ENCODE measurements around the gene PPP6R3.
A peak's percentile ranks its signal among the peaks of the same experiment; 100 is the strongest.
"Not testable (repeated sequence)": the region's sequence is repeated elsewhere in the genome, so short reads cannot be mapped to it uniquely, and the experiment has no call there.

Gene PPP6R3

DNA sequence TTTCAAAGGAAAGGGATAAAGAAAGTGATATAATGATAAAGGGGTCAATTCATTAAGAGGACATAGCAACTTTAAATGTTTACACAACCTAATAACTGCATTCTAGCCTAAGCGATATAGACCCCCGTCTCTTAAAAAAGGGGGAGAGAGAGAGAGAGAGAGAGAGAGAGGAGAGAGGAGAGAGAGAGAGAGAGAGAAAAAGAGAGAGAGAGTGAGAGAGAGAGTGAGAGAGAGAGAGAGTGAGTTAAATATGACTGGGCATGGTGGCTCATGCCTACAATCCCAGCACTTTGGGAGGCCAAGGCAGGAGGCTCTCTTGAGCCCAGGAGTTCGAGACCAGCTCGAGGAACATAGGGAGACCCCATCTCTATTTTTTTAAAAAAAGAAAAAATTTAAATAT, 133.6 kb downstream of the PPP6R3 start:
- Mint-ChIP-seq H3K4me1 (no peaks in the 10 kb centered on the region), H3K27ac (peak overlapping the region; percentile 52), H3K27me3 (no peaks in the 10 kb centered on the region), H3K4me3 (no peak overlapping the region), H3K36me3 (peaks cover 30% of the 10 kb centered on the region), H3K9me3 (no peaks in the 10 kb centered on the region)

DNA sequence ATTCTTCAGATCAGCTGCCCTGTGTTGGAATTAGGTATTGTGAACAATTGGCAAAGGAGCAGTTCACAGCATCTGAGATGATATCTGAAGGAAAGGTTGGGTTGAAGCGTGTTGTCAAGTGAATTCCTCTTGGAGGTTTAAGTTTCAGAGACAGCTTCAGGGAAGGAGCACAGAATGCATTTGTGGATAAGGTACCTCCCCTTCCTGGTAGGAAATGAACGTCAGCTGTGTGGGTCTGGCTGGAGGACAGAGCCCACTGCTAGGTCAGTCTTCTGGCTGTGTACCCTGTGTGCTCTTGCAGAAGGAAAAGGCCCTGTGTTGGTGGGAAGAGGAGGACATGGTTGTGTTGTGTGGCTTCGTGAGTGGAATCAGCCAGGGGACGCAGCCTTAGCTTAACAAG, 135.7 kb downstream of the PPP6R3 start:
- Mint-ChIP-seq H3K4me3 (no peak overlapping the region), H3K9me3 (no peaks in the 10 kb centered on the region), H3K36me3 (peaks cover 33% of the 10 kb centered on the region), H3K27me3 (no peaks in the 10 kb centered on the region), H3K27ac (peak overlapping the region; percentile 35), H3K4me1 (no peaks in the 10 kb centered on the region)

DNA sequence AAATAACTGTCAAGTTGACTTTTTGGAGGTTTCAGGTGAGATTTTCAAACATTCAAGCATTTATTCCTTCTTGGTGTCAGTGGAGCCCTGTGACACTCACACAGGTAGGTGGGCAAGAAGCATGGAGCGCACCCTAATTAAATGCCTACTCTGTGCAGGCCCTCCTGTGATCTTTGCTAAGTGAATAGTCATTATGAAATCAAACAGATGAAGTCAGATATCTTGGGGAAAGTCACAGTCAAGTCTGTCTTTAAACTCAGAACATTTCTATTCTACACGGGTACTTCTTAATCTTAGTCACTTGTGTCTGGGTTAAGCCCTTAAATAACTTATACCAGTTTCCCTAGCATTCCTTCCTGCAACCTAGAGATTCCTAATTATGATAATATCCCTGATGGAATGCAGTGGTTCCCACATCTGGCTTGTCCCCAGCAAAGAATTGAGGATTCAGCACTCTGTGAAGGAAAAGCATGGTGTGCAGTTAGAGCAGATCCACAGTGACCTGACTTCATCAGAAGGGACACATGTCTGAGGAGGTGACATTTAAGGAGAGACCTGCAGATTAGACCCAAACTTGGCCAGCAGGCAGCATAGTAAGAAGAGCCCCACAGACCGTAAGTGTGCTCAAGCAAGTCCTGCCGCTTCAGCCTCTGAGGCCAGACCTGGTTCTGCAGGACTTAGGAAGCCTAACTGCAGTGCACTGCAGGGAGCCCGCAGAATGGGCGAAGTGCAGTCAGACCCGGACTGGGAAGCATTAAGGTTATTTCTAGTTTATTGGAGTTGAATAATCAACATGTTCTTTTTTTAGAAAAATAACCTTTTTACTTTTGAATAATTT, 138.5 kb downstream of the PPP6R3 start:
- H3K9me3 Mint-ChIP-seq = no peaks in the 10 kb centered on the region
- peaks cover 45% of the 10 kb centered on the region for H3K36me3 Mint-ChIP-seq
- H3K4me3 Mint-ChIP-seq = no peak overlapping the region
- H3K27me3 Mint-ChIP-seq = no peaks in the 10 kb centered on the region
- no peak overlapping the region for H3K27ac Mint-ChIP-seq
- H3K4me1 Mint-ChIP-seq = no peaks in the 10 kb centered on the region

DNA sequence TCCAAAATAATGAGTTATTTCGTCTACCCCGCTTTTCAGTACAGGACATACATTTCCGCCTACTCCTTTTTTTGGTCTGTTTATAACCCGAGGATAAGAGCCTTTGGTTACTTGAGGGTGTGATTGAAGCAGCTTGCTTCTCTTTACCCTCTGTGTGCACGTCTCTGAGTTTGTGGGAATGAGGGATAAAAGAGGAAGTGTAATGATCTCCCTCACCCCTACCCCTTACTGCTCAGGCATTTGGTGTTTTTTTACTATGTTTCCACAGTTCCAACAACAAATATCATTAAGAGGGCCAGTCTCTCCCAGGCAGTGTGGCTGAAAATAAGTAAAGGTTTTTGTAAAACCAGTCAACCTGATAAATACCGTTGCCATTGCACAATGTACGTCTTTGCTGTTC, 140.6 kb downstream of the PPP6R3 start:
- H3K4me1 Mint-ChIP-seq = no peaks in the 10 kb centered on the region
- peaks cover 48% of the 10 kb centered on the region for H3K36me3 Mint-ChIP-seq
- H3K9me3 Mint-ChIP-seq = no peaks in the 10 kb centered on the region
- H3K27ac Mint-ChIP-seq = no peak overlapping the region
- H3K27me3 Mint-ChIP-seq = no peaks in the 10 kb centered on the region
- no peak overlapping the region for H3K4me3 Mint-ChIP-seq

DNA sequence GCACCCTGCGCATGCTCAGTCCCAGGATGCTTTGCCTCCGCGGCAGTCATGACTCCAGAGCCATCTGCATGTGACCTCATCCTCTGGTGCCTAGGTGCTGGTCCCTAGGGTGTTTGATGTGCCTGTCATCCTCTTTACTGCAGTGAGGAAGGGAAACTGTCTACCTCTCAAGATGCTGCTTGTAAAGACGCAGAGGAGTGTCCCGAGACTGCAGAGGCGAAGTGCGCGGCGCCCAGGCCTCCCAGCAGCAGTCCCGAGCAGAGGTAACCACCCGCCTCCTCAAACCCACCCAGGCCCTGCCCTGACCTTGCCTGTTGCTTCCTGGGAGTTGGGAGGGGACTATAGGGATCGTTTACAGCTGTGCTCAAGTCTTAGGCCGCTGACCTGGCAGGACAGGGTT, 149.2 kb downstream of the PPP6R3 start:
- H3K36me3 Mint-ChIP-seq = peaks cover 38% of the 10 kb centered on the region
- no peaks in the 10 kb centered on the region for H3K9me3 Mint-ChIP-seq
- no peaks in the 10 kb centered on the region for H3K4me1 Mint-ChIP-seq
- no peaks in the 10 kb centered on the region for H3K27me3 Mint-ChIP-seq
- H3K4me3 Mint-ChIP-seq = no peak overlapping the region
- peak overlapping the region; percentile 30 for H3K27ac Mint-ChIP-seq

DNA sequence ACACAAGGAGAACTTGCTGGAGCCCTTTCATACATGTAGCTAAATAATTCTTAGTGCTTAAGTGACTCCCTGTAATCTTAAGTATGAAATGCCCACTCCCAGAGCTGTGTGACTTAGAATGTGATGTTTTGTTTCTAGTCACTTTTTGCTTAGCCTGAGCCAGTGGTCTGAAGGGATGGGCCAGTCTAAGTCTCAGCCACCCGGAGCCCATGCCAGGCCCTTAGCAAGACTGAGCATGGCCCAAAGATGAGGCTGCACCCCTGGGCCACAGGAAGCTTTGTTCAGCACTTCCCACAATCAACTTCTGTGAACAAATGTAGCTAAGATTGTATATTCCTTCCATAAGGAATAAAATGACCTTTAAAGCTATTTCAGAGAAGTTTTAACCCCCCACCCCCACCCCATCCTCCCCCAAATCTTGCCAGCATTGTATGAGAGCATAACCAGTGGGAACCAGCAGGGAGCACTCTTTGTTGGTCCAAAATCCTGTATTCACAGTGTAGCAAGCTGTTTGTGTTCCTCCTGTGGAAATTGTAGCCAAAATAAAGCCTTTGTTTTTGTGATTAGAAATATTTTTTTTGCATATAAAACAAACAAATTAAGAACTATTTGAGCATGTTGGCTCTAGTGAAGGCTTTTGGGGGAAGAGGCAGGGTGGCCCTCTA, 150.0 kb downstream of the PPP6R3 start:
- peaks cover 38% of the 10 kb centered on the region for H3K36me3 Mint-ChIP-seq
- no peak overlapping the region for H3K27ac Mint-ChIP-seq
- no peaks in the 10 kb centered on the region for H3K9me3 Mint-ChIP-seq
- no peak overlapping the region for H3K4me3 Mint-ChIP-seq
- no peaks in the 10 kb centered on the region for H3K4me1 Mint-ChIP-seq
- H3K27me3 Mint-ChIP-seq = no peaks in the 10 kb centered on the region

DNA sequence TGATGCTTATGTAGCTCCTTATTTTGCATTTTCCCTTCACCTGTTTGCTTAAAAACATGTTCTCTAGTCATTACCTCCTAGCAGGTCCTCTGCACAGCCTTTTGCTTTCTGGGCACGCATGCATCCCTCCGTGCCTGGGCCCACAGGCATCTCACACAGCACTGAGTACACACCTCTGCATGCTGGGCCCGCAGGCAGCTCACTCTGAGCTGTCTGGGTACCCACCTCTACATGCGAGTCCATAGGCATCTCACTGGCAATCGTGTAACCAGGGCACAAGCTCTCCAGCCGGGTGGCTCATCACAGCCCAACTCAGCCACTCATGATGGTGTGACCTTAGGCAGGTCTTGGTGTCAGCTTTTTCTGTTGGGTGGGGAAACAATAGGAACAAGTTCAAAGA, 155.1 kb downstream of the PPP6R3 start:
- Mint-ChIP-seq H3K4me1 (no peaks in the 10 kb centered on the region), H3K4me3 (no peak overlapping the region), H3K36me3 (peaks cover 28% of the 10 kb centered on the region), H3K27ac (no peak overlapping the region), H3K9me3 (no peaks in the 10 kb centered on the region), H3K27me3 (no peaks in the 10 kb centered on the region)

DNA sequence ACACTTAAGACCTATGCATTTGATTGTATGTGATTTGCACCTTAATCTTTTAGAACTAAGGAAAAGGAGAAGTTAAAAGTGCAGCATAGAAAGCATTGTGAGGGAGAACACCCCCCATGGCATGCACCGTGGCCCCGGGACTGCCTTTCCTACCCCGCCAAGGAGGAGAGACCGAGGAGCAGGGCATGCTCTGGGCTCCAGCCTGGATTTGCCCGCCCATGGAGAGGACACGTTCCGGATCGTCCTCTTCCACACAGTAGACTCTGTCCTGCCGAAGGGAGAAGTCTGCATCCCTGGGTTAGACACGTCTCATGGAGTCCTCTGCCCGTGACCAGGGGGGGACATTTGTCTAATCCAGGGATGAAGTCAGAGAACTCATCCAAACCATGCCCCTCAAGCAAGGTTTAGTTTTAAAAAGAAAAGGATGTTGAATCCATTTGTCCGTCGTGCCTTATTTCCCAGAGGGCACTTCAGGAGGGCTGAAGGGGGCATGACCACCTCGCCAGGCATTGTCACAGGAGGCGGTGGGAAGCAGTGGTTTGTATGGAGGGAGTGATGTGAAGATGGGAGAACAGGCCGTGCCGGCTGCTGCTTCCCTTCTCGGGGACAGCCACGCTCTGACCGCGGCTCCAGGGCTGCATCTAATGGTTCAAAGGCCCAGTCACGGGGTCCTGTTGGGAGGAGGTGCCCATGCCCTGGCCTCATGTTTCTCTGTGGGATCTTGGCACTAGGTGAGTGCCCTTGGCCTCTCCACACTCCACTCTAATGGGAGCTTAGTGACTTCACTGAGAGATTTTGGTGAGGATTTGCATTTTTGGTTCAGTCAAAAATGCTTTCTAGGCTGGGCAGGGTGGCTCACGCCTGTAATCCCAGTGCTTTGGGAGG, 157.6 kb downstream of the PPP6R3 start:
- H3K36me3 Mint-ChIP-seq = peaks cover 16% of the 10 kb centered on the region
- no peaks in the 10 kb centered on the region for H3K27me3 Mint-ChIP-seq
- no peaks in the 10 kb centered on the region for H3K9me3 Mint-ChIP-seq
- H3K4me3 Mint-ChIP-seq = no peak overlapping the region
- H3K27ac Mint-ChIP-seq = peak overlapping the region; percentile 37
- H3K4me1 Mint-ChIP-seq = no peaks in the 10 kb centered on the region

DNA sequence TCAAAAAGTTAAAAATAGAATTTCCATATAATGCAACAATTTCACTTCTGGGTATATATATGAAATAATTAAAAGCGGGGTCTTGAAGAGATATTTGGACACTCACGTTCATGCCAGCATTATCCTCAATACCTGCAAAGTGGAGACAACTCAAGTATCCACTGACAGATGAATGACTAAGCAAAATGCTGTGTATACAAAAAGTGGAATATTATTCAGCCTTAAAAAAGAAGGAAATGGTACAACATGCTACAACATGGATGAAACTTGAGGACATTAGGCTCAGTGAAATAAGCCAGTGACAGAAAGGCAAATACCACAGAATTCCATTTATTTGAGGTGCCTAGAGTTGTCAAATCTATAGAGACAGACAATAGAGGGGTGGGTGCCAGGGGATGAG, 161.3 kb downstream of the PPP6R3 start:
- H3K27ac Mint-ChIP-seq = no peak overlapping the region
- H3K4me3 Mint-ChIP-seq = no peak overlapping the region
- H3K36me3 Mint-ChIP-seq = no peaks in the 10 kb centered on the region
- H3K9me3 Mint-ChIP-seq = no peaks in the 10 kb centered on the region
- H3K4me1 Mint-ChIP-seq = no peaks in the 10 kb centered on the region
- peaks cover 3% of the 10 kb centered on the region for H3K27me3 Mint-ChIP-seq

DNA sequence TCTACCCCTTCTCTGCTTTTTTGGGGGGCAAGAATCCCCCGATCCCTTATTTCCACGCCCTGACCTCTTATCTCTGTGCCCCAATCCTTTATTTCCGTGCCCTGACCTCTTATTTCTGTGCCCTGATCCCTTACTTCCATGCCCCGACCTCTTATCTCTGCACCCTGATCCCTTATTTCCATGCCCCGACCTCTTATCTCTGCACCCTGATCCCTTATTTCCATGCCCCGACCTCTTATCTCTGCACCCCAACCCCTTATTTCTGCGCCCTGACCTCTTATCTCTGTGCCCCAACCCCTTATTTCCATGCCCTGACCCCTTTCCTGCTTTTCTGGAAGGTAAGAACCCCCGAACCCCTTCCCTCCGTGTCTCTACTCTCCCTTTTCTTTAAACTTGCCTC, 163.2 kb downstream of the PPP6R3 start:
- H3K36me3 Mint-ChIP-seq, H3K9me3 Mint-ChIP-seq, H3K4me3 Mint-ChIP-seq, H3K27ac Mint-ChIP-seq, H3K27me3 Mint-ChIP-seq, H3K4me1 Mint-ChIP-seq: not testable (repeated sequence)

DNA sequence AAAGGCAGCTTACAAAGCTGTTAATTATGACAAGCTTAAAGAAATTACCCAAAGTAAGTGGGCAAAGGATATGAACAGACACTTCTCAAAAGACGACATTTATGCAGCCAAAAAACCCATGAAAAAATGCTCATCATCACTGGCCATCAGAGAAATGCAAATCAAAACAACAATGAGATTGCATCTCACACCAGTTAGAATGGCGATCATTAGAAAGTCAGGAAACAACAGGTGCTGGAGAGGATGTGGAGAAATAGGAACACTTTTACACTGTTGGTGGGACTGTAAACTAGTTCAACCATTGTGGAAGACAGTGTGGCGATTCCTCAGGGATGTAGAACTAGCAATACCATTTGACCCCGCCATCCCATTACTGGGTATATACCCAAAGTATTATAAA, 164.5 kb downstream of the PPP6R3 start:
- not testable (repeated sequence) for H3K36me3 Mint-ChIP-seq, H3K4me3 Mint-ChIP-seq, H3K9me3 Mint-ChIP-seq, H3K27ac Mint-ChIP-seq, H3K4me1 Mint-ChIP-seq, H3K27me3 Mint-ChIP-seq

DNA sequence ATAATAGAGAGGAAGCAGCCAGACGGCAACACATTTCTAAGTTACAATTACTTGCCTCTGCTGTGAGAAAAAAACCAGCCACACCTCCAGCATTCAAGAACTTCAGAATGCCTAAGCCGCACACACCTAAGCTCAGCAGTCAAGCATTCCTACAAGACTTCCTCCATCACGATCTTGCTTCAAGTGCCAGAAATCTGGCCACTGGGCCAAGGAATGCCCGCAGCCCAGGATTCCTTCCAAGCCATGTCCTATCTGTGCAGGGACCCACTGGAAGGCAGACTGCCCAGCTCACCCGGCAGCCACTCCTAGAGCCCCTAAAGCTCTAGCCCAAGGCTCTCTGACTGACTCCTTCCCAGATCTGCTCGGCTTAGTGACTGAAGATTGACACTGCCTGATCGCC, 165.7 kb downstream of the PPP6R3 start:
- H3K4me1 Mint-ChIP-seq, H3K9me3 Mint-ChIP-seq, H3K36me3 Mint-ChIP-seq, H3K4me3 Mint-ChIP-seq, H3K27me3 Mint-ChIP-seq, H3K27ac Mint-ChIP-seq: not testable (repeated sequence)

DNA sequence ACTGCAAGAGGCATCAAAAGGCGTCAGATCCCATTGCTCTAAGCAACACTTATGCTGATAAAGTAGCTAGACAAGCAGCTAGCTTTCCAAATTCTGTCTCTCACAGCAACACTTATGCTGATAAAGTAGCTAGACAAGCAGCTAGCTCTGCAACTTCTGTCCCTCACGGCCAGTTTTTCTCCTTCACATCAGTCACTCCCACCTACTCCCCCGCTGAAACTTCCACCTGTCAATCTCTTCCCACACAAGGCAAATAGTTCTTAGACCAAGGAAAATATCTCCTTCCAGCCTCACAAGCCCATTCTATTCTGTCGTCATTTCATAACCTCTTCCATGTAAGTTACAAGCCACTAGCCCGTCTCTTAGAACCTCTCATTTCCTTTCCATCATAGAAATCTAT, 168.3 kb downstream of the PPP6R3 start:
- H3K4me3 Mint-ChIP-seq, H3K36me3 Mint-ChIP-seq, H3K27me3 Mint-ChIP-seq, H3K4me1 Mint-ChIP-seq, H3K27ac Mint-ChIP-seq, H3K9me3 Mint-ChIP-seq: not testable (repeated sequence)

DNA sequence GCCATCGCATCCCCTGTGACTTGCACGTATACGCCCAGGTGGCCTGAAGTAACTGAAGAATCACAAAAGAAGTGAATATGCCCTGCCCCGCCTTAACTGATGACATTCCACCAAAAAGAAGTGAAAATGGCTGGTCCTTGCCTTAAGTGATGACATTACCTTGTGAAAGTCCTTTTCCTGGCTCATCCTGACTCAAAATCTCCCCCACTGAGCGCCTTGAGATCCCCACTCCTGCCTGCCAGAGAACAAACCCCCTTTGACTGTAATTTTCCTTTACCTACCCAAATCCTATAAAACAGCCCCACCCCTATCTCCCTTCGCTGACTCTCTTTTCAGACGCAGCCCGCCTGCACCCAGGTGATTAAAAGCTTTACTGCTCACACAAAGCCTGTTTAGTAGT, 171.8 kb downstream of the PPP6R3 start:
- not testable (repeated sequence) for H3K9me3 Mint-ChIP-seq, H3K4me3 Mint-ChIP-seq, H3K4me1 Mint-ChIP-seq, H3K27me3 Mint-ChIP-seq, H3K27ac Mint-ChIP-seq, H3K36me3 Mint-ChIP-seq

DNA sequence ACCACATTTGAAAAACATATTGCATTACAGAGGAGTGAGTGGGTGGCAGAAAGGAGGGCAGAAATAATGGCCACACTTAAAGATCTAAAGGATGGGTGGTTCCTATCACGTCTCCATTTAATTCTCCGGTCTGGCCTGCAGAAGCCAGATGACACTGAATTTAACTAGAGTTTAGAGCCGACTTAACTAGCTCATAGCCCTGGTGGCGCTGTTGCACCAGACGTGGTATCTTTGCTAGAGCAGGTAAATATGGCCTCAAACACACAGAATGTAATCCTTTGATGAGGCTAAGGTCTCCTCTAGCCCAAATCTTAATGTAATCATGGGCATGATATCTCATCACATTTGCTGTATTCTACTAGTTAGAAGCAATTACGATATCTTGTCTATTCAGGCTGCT, 172.2 kb downstream of the PPP6R3 start:
- no peaks in the 10 kb centered on the region for H3K9me3 Mint-ChIP-seq
- no peak overlapping the region for H3K27ac Mint-ChIP-seq
- H3K36me3 Mint-ChIP-seq = no peaks in the 10 kb centered on the region
- no peaks in the 10 kb centered on the region for H3K27me3 Mint-ChIP-seq
- H3K4me1 Mint-ChIP-seq = no peaks in the 10 kb centered on the region
- no peak overlapping the region for H3K4me3 Mint-ChIP-seq

DNA sequence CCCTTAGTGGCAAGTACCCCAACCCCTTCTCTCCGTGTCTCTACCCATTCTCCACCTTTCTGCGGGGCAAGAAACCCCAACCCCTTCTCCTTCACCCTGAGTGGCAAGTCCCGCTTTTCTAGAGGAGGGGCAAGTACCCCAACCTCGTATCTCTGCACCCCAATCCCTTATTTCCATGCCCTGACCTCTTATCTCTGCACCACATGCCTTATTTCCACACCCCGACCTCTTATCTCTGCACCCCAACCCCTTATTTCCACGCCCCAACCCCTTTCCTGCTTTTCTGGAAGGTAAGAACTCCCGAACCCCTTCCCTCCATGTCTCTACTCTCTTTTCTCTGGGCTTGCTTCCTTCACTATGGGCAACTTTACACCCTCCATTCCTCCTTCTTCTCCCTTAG, 174.1 kb downstream of the PPP6R3 start:
- H3K27ac Mint-ChIP-seq, H3K4me1 Mint-ChIP-seq, H3K4me3 Mint-ChIP-seq, H3K9me3 Mint-ChIP-seq, H3K36me3 Mint-ChIP-seq, H3K27me3 Mint-ChIP-seq: not testable (repeated sequence)

All from activated naive CD4-positive, alpha-beta T cell treated with anti-CD3 and anti-CD28 coated beads, Interleukin-2, amount 50 U/mL, for 24 hours (primary cell).